NCI-H460 (cell line): ENCODE data around the gene TUBA4B. TPM values are rescaled to one million over a fixed set of nuclear protein-coding genes. Genes with fewer than 3 reads are reported as not detected.
A peak's percentile ranks its signal among the peaks of the same experiment; 100 is the strongest.

ENCODE experiments used
- DNase-seq: peaks from one replicate; pipeline ENCODE4 v3.0.0-alpha.2; 2016; ENCODE audit warnings: low read depth; ENCODE audit errors: extremely low read depth
- total RNA-seq: library from RNA; depleted of rRNA; stranded (reverse); fragments of >200 nt; shearing (Covaris generic); gene quantifications from 2 replicates; pipeline ENCODE4 v1.2.3, GENCODE V29; 2014

The TUBA4B gene
- total RNA-seq, 1 experiment from 2014 or later: not detected

GRCh38 chr2:219218217-219218731 lies 34.8 kb upstream of the TUBA4B start:
- DNase-seq: peak; percentile 48

GRCh38 chr2:219218732-219219701 lies 34.0 kb upstream of the TUBA4B start, which contains the start of gene ABCB6:
ABCB6 (minus strand) TSS chr2:219218958; CDS start chr2:219218673, 285 bp downstream.
- DNase-seq: peak; percentile 93

GRCh38 chr2:219219784-219220532 lies 33.1 kb upstream of the TUBA4B start:
- DNase-seq: no peak

GRCh38 chr2:219220652-219221402 lies 32.2 kb upstream of the TUBA4B start:
- no peak for DNase-seq

GRCh38 chr2:219221957-219222518 lies 31.0 kb upstream of the TUBA4B start:
- DNase-seq: no peak

GRCh38 chr2:219223831-219224610 lies 29.0 kb upstream of the TUBA4B start:
- DNase-seq: no peak

GRCh38 chr2:219225350-219225749 lies 27.7 kb upstream of the TUBA4B start:
- no peak for DNase-seq

- DNase-seq: no peak
Measured at GRCh38 chr2:219228041-219228910, 24.8 kb upstream of the TUBA4B start.

- no peak for DNase-seq
Measured at GRCh38 chr2:219228911-219229304, 24.1 kb upstream of the TUBA4B start.

GRCh38 chr2:219229305-219230058 lies 23.6 kb upstream of the TUBA4B start, which contains the start of the genes ANKZF1 and ATG9A:
ANKZF1 (plus strand) TSS chr2:219229806; CDS start chr2:219230258, 452 bp downstream.
ATG9A (minus strand) TSS chr2:219229636; CDS start chr2:219228024, 1,612 bp downstream.
- peak; percentile 99 for DNase-seq

- no peak for DNase-seq
Measured at GRCh38 chr2:219230059-219230540, 22.9 kb upstream of the TUBA4B start.

GRCh38 chr2:219234331-219234730 lies 18.7 kb upstream of the TUBA4B start:
- no peak for DNase-seq

GRCh38 chr2:219243291-219243761 lies 9.7 kb upstream of the TUBA4B start:
- DNase-seq: no peak

- DNase-seq: no peak
Measured at GRCh38 chr2:219244789-219245147, 8.3 kb upstream of the TUBA4B start.

GRCh38 chr2:219245148-219245898 lies 7.7 kb upstream of the TUBA4B start, which contains the start of the genes GLB1L and STK16:
GLB1L (minus strand) TSS chr2:219245444; CDS start chr2:219243573, 1,871 bp downstream.
STK16 (plus strand) TSS chr2:219245479; CDS start chr2:219246000, 521 bp downstream.
- DNase-seq: peak; percentile 90

- no peak for DNase-seq
Measured at GRCh38 chr2:219245899-219246230, 7.2 kb upstream of the TUBA4B start.
